ENCODE data around the gene INPP5K.
"Not testable (repeated sequence)": the region's sequence is repeated elsewhere in the genome, so short reads cannot be mapped to it uniquely, and the experiment has no call there.

INPP5K gene

GRCh38 chr17:1452836-1453235, 63.6 kb downstream of the INPP5K start:
- no peak overlapping the region for H3K4me3 ChIP-seq (replicated peaks; ENCODE audit: low read depth, low read length)
- no peak for DNase-seq (ENCODE audit: low read depth)
- no peak for TF ChIP-seq CTCF (IDR thresholded peaks at IDR 0.05; ENCODE audit: low read length, missing control alignments)

GRCh38 chr17:1450261-1450660, 66.2 kb downstream of the INPP5K start:
- not testable (repeated sequence) for H3K4me3 ChIP-seq (replicated peaks; ENCODE audit: low read depth, low read length); DNase-seq (ENCODE audit: low read depth)

- H3K4me3 ChIP-seq (replicated peaks; ENCODE audit: low read depth, low read length), result no peak overlapping the region
- no peak for TF ChIP-seq CTCF (IDR thresholded peaks at IDR 0.05; ENCODE audit: low read length, missing control alignments)
- DNase-seq (ENCODE audit: low read depth), result no peak
These were observed 66.9 kb downstream of the INPP5K start for GRCh38 chr17:1449412-1449967.

- no peak for TF ChIP-seq CTCF (IDR thresholded peaks at IDR 0.05; ENCODE audit: low read length, missing control alignments)
- DNase-seq (ENCODE audit: low read depth), result no peak
These were observed 69.4 kb downstream of the INPP5K start for GRCh38 chr17:1447052-1447451.

GRCh38 chr17:1446201-1446600, 70.2 kb downstream of the INPP5K start:
- H3K4me3 ChIP-seq (replicated peaks; ENCODE audit: low read depth, low read length), result no peak overlapping the region
- DNase-seq (ENCODE audit: low read depth), result no peak
- TF ChIP-seq CTCF (IDR thresholded peaks at IDR 0.05; ENCODE audit: low read length, missing control alignments), result no peak

More at GRCh38 chr17:1447052-1447451, 69.4 kb downstream of the INPP5K start:
- H3K4me3 ChIP-seq (replicated peaks; ENCODE audit: low read depth, low read length), result no peak overlapping the region

GRCh38 chr17:1445695-1446094, 70.7 kb downstream of the INPP5K start:
- H3K4me3 ChIP-seq (replicated peaks; ENCODE audit: low read depth, low read length); DNase-seq (ENCODE audit: low read depth): not testable (repeated sequence)
